Right lobe of liver (tissue), 6 donors: ENCODE results near the gene VSIG10L. TPM values are rescaled to one million over a fixed set of nuclear protein-coding genes. Genes with fewer than 3 reads are reported as not detected.

Experiments used
- ATAC-seq, 4 donors: fragments of 200-7000 bp; cut with Tn5 transposase; one replicate each; pipeline ENCODE4 v1.9.1; 2020; ENCODE audit warnings: mild to moderate bottlenecking in 4 of 4, moderate library complexity in 4 of 4
- DNase-seq, 3 donors: peaks; one replicate each; pipeline ENCODE4 v3.0.0-alpha.2; 2020
- H3K27ac ChIP-seq, 3 donors: fragments of 200-600 bp; one replicate each; pipeline ENCODE4 v1.8.0; 2022
- H3K27me3 ChIP-seq, 2 donors: fragments of 200-600 bp; one replicate each; pipeline ENCODE4 v1.8.0; 2022
- H3K36me3 ChIP-seq, 4 donors: fragments of 200-600 bp; sonication (generic) in 1 of 4; one replicate each; pipeline versions ENCODE4 v1.5.1 to v1.8.0; 2017 to 2022; ENCODE audit warnings: control low read depth in 1 of 4
- H3K4me1 ChIP-seq, 4 donors: fragments of 200-600 bp; sonication (generic) in 1 of 4; one replicate each; pipeline versions ENCODE4 v1.5.1 to v1.8.0; 2017 to 2022; ENCODE audit warnings: control low read depth in 1 of 4
- H3K4me3 ChIP-seq, 3 donors: fragments of 200-600 bp; one replicate each; pipeline ENCODE4 v1.8.0; 2022
- H3K9me3 ChIP-seq, 4 donors: fragments of 200-600 bp; sonication (generic) in 1 of 4; one replicate each; pipeline versions ENCODE4 v1.5.1 to v1.8.0; 2017 to 2022; ENCODE audit warnings: control low read depth in 1 of 4
- POLR2A ChIP-seq: fragments of 450-650 bp; IDR thresholded peaks from one replicate; pipeline ENCODE4 v1.6.1; 2017; ENCODE audit warnings: antibody characterized with exemption, mild to moderate bottlenecking
- WGBS: methylation state at CpG from one replicate; pipeline ENCODE4 v1.1.6; 2018; ENCODE audit warnings: low coverage, low lambda C conversion rate; ENCODE audit not compliant: insufficient coverage; ENCODE audit errors: missing lambda C conversion rate; 5-methylcytosine and 5-hydroxymethylcytosine counted together
- intact Hi-C, 2 donors: fragments of 100-400 bp; cut with DNase I; formaldehyde crosslinking; loops; one replicate each; pipeline versions ENCODE4 v1.11.2 to v1.14.1; 2022
- total RNA-seq, 6 experiments: library from RNA; depleted of rRNA in 2 of 6; stranded (reverse); fragments of >200 nt in 2 of 6; fragmentation: NEBNext Ultra II Directional in 3 of 6; extraction: Animal tissue kit (Norgen Biotek cat#: 25700) in 3 of 6; gene quantifications; one replicate each; pipeline versions ENCODE4 v1.1.0 to v1.2.4, GENCODE V29; 2016 to 2023
- TF ChIP-seq, protein P1 (sequence below), 4 donors: fragments of 200-600 bp in 3 of 4; fragments of 450-650 bp in 1 of 4; IDR thresholded peaks; one replicate each; pipeline versions ENCODE4 v1.5.1 to v1.8.0; 2016 to 2022; ENCODE audit warnings: antibody characterized with exemption in 4 of 4, mild to moderate bottlenecking in 2 of 4
- donor health status: DM: no; HTN: yes; CAD: no.
- donor health status: DM: no; HTN: no; CAD: no.
- donor health status: DM: no; HTN: no; CAD: no.
- donor health status: DM: no; HTN: yes; CAD: no.
- donor health status: DM: no; HTN: yes; CAD: no.

The VSIG10L gene
- total RNA-seq, 6 experiments from 2014 or later, result 1.3 to 4.5 (median 2.8) TPM

DNA sequence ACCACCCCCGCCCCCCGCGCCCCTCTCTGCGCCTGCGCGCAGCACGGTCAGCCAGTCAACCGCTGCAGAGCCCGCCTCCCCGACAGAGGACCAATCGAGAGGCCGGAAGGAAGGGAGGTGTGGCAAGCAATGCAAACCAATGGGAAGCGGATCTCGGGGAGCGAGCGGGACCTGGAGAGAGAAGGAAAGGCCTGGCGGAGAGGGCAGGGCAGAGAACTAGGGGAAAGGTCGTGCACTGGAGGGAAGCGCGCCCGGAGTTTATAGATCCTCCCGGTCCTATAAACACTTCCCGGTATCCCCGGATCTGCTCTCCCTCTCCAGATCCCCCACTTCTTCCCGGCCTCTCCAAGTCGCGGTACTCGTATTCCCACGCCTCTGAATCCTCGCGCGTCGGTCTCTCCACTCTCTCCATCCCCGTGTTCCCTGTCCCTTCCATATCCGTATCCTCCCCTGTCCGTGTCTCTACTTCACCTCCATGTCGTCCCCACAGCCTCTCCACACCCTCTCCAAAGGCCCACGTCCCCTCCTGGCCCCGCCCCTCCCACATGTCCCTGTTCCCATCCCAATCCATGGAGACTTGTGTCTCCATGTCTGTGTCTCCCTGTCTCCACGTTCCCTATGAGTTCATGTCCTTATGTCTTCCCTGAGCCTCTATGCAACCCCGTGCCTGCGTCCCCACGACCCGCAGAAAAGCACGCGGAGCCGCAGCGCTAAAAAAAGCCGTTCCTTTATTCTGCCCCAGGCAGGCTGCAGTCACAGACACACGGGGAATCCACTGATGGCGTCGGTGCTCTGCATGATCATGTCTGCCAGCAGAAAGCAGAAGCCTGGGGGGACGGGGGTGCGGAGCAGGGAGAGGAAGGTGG lies 24.7 kb upstream of the VSIG10L start:
- TF ChIP-seq, protein P1, sequence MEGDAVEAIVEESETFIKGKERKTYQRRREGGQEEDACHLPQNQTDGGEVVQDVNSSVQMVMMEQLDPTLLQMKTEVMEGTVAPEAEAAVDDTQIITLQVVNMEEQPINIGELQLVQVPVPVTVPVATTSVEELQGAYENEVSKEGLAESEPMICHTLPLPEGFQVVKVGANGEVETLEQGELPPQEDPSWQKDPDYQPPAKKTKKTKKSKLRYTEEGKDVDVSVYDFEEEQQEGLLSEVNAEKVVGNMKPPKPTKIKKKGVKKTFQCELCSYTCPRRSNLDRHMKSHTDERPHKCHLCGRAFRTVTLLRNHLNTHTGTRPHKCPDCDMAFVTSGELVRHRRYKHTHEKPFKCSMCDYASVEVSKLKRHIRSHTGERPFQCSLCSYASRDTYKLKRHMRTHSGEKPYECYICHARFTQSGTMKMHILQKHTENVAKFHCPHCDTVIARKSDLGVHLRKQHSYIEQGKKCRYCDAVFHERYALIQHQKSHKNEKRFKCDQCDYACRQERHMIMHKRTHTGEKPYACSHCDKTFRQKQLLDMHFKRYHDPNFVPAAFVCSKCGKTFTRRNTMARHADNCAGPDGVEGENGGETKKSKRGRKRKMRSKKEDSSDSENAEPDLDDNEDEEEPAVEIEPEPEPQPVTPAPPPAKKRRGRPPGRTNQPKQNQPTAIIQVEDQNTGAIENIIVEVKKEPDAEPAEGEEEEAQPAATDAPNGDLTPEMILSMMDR (IDR thresholded peaks at IDR 0.05), result no peak
- TF ChIP-seq POLR2A, result peak; percentile 84
- Histone ChIP-seq H3K4me3 (peak overlapping the region; percentile 83 to 92 (median 92)), H3K9me3 (no peaks in the 10 kb centered on the region), H3K4me1 (peaks cover 0 to 37% (median 7%) of the 10 kb centered on the region in 4 donors), H3K36me3 (no peaks in the 10 kb centered on the region), H3K27ac (peak overlapping the region; percentile 94 to 96 (median 95)), H3K27me3 (no peaks in the 10 kb centered on the region)
- DNase-seq, result peak; percentile 98 to 100 (median 99)
- WGBS, result under 1% methylated on average over 49 of the region's 54 CpGs
- intact Hi-C loops, result no loop called here
- ATAC-seq, result peak; percentile 62 to 79 (median 72)

DNA sequence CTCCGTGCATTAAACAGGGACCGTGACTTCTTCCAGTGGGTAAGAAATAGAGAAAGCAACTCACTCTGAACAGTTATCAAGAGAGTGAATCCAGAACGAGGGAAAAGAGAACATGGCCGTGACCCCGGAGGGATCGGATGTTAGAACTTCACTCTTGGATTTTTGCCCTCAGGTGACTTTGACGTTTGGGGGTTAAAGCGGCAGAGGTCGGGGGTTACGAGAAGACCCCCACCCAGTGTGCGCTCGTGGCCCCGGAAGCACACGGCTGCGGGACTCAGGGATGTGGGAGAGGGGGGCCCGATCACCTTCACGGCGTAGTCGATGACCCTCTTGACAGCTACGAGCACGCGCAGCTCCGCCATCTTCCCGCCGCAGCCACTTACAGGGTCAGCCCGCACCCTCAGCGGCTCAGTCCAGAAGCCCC lies 24.0 kb upstream of the VSIG10L start, which contains the start of gene ETFB:
Gene ETFB, minus strand, starts transcription at position 424 of the 424 bp plus-strand sequence. Its CDS starts 62 bp downstream, at position 362.
- Histone ChIP-seq H3K4me3 (peak within 1 kb of the TSS; percentile 83 to 92 (median 92)), H3K27me3 (no peaks in the 10 kb centered on the region), H3K36me3 (no peaks in the 10 kb centered on the region), H3K27ac (peak within 1 kb of the TSS; percentile 94 to 96 (median 95)), H3K4me1 (peaks cover 0 to 42% (median 7%) of the 10 kb centered on the region in 4 donors), H3K9me3 (no peaks in the 10 kb centered on the region)
- intact Hi-C loops, result no loop called here
- DNase-seq (no peak), ATAC-seq (no peak)
- 0% methylated on average over 20 of the region's 27 CpGs for WGBS
- TF ChIP-seq POLR2A, result peak; percentile 63
- TF ChIP-seq, protein P1 (IDR thresholded peaks at IDR 0.05), result no peak

DNA sequence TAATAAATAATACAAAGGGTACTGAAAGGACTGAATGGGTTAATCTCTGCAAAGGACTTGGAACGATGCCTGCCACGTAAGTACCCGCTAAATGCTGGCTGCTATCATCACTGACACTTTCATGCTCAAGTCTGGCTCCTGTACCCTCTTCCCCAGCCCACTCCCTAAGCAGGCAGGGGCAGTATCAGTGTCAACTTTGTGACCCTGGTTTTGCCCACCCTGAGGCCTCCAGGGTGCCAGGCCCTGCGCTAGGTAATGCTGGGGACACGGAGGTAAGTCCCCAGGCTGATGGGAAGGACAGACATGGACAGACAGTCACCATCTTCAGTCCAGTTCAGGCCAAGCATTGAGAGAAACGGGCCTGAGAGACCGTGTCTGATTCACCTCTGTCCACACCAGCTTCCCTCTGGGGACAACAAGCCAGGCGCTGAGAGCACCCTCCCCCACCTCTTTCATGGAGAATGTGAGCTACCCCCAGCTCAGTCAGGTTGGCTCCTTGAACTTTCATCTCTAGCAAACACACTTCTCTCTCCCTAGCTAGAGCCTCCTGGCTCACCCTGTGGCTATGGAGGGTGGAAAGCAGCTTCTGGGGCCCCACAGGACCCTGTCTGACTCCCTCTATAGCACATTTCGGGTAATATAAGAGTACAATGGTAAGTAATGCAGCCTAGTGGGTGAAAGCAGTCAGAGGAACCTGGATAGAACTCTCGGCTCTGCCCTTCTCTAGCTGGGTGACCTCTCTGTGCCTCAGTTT lies 23.4 kb upstream of the VSIG10L start:
- TF ChIP-seq POLR2A, result peak; percentile 50
- TF ChIP-seq, protein P1 (IDR thresholded peaks at IDR 0.05), result no peak
- ATAC-seq, result peak; percentile 4 to 26 (median 13)
- Histone ChIP-seq H3K36me3 (no peaks in the 10 kb centered on the region), H3K4me3 (peak overlapping the region; percentile 83 to 92 (median 92)), H3K9me3 (no peaks in the 10 kb centered on the region), H3K27ac (peak overlapping the region; percentile 94 to 96 (median 95)), H3K4me1 (peaks cover 0 to 44% (median 7%) of the 10 kb centered on the region in 4 donors), H3K27me3 (no peaks in the 10 kb centered on the region)
- WGBS, result 19% methylated on average over 4 of the region's 10 CpGs
- intact Hi-C loops, result no loop called here
- DNase-seq, result peak; percentile 57 to 78 (median 73)

DNA sequence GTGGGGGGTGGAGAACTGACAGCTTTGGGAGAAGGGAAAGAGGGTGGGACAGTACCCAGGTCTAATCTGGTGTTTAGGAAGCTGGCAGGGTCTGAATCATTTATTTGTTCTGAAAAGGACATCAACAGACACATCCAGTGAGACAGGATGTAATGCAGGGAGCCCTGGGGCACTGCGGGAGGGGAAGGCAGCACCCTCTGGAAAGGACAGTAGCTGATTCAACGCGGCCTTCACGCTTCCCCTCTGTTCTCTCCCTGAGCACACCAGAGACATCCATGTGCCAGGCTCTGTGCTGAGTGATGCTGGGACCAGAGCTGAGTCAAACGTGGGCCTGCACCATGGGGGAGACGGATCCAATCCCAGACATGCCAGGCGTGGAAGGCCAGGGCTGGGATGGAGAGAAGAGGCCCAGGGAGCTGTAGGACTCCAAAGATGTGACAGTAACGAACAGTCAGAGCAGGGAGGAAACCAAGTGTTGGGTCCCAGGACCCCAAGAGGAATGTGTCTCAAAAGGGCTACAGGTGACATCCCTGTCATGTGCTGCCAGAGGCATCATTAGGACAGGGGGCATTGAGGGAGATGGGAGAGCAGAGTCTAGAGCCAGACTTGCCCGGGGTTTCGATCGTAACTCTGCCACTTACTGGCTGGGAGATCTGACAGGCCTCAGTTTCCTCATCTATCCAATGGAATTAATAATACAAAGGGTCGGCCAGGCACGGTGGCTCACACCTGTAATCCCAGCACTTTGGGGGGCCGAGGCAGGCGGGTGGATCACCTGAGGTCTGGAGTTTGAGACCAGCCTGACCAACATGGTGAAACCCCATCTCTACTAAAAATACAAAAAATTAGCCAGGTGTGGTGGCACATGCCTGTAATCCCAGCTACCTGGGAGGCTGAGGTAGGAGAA lies 22.5 kb upstream of the VSIG10L start:
- Histone ChIP-seq H3K4me3 (peak overlapping the region in 2 of 3 donors; percentile 83 to 92), H3K9me3 (no peaks in the 10 kb centered on the region), H3K27me3 (no peaks in the 10 kb centered on the region), H3K27ac (peak overlapping the region; percentile 94 to 96 (median 95)), H3K36me3 (no peaks in the 10 kb centered on the region), H3K4me1 (peaks cover 0 to 44% (median 7%) of the 10 kb centered on the region in 4 donors)
- DNase-seq (peak in 1 of 3 donors; percentile 63), ATAC-seq (peak in 1 of 4 donors; percentile 1)
- intact Hi-C loops, result no loop called here
- WGBS, result 24% methylated on average over 9 of the region's 15 CpGs
- TF ChIP-seq, protein P1 (IDR thresholded peaks at IDR 0.05), result no peak
- peak; percentile 54 for TF ChIP-seq POLR2A
